Measurements from ENCODE around the gene THOC7. TPM values are rescaled to one million over a fixed set of nuclear protein-coding genes. Genes with fewer than 3 reads are reported as not detected.

THOC7 gene
- total and polyA plus RNA-seq, 7 donors, result 61.0 to 102 (median 76.9) TPM

DNA sequence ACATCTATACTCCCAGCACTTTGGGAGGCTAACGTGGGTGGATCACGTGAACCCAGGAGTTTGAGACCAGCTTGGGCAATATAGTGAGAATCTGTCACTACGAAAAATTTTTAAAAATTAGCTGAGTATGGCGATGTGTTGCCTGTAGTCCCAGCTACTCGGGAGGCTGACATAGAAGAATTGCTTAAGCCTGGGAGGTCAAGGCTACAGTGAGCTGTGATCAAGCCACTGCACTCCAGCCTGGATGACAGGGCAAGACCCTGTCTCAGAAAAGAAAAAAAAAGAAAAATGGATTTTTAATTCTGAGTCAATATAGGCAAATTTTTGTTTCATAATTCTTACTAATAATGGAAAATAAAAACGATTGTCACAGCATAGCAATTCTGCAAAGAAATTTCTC, 31.2 kb downstream of the THOC7 start:
- no peaks in the 10 kb centered on the region for H3K27me3 ChIP-seq (ENCODE audit: insufficient read depth in 3 of 3, low read length in 2 of 3)
- intact Hi-C loops (cut with DNase I), result no loop called here
- H3K4me3 ChIP-seq, result no peak overlapping the region
- no peak for DNase-seq
- WGBS, 3 donors, result 90 to 92% (median 91%) methylated on average over 6 of the region's 6 CpGs
- no peaks in the 10 kb centered on the region for H3K9me3 ChIP-seq
- H3K27ac ChIP-seq, result no peak overlapping the region
- peaks cover 3 to 91% of the 10 kb centered on the region in 2 donors for H3K36me3 ChIP-seq (ENCODE audit: insufficient read depth in 1 of 2, low read depth in 1 of 2)
- TF ChIP-seq, protein P1, sequence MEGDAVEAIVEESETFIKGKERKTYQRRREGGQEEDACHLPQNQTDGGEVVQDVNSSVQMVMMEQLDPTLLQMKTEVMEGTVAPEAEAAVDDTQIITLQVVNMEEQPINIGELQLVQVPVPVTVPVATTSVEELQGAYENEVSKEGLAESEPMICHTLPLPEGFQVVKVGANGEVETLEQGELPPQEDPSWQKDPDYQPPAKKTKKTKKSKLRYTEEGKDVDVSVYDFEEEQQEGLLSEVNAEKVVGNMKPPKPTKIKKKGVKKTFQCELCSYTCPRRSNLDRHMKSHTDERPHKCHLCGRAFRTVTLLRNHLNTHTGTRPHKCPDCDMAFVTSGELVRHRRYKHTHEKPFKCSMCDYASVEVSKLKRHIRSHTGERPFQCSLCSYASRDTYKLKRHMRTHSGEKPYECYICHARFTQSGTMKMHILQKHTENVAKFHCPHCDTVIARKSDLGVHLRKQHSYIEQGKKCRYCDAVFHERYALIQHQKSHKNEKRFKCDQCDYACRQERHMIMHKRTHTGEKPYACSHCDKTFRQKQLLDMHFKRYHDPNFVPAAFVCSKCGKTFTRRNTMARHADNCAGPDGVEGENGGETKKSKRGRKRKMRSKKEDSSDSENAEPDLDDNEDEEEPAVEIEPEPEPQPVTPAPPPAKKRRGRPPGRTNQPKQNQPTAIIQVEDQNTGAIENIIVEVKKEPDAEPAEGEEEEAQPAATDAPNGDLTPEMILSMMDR (IDR thresholded peaks at IDR 0.05), result no peak
- no peak for ATAC-seq
- H3K4me1 ChIP-seq, result no peaks in the 10 kb centered on the region

DNA sequence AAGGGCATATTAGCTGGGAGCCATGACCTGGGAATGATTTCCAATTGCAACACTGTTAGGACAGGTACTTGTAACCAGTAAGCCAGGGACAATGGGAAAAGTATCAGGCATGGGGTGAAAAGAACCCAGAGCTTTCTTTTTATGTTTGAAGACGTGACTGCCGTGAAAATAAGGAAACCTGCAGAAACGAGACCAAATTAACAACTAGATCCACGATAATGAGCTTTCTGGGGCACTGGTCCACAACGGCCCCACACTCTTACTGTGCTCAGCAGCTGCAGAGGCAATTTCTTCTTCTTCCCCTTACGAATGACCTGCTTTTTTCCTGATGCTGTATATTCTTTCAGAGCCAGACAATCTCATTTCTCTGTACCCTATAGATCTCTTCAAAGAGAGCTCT, 33.1 kb downstream of the THOC7 start:
- intact Hi-C loops (cut with DNase I), result no loop called here
- peaks cover 3 to 91% of the 10 kb centered on the region in 2 donors for H3K36me3 ChIP-seq (ENCODE audit: insufficient read depth in 1 of 2, low read depth in 1 of 2)

DNA sequence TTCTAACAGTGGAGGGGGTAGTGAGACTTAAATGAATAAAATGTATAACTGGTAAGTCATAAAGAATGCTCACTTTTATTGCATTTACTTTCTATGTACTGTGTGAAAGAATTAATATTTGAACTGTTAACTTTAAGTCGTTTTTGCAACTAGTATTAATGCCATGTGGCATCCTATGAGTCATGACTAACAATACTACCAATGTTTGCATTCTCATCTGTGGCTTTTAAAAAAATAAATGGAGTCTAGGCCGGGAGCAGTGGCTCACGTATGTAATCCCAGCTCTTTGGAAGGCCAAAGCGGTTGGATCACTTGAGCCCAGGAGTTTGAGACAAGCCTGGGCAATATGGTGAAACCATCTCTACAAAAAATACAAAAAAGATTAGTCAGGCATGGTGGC, 39.3 kb downstream of the THOC7 start:
- H3K27ac ChIP-seq, result no peak overlapping the region
- TF ChIP-seq, protein P1 (IDR thresholded peaks at IDR 0.05), result no peak
- no peaks in the 10 kb centered on the region for H3K27me3 ChIP-seq (ENCODE audit: insufficient read depth in 3 of 3, low read length in 2 of 3)
- no peaks in the 10 kb centered on the region for H3K9me3 ChIP-seq
- no peaks in the 10 kb centered on the region for H3K4me1 ChIP-seq
- WGBS, 3 donors, result 87 to 89% (median 87%) methylated on average over 4 of the region's 4 CpGs
- ATAC-seq (no peak), DNase-seq (no peak)
- H3K4me3 ChIP-seq, result no peak overlapping the region
- H3K36me3 ChIP-seq (ENCODE audit: insufficient read depth in 1 of 2, low read depth in 1 of 2), result peaks cover 0 to 37% of the 10 kb centered on the region in 2 donors
- intact Hi-C loops (cut with DNase I), result no loop called here

More for the DNA sequence above, 33.1 kb downstream of the THOC7 start:
- no peak for DNase-seq
- no peak for ATAC-seq
- Histone ChIP-seq H3K27me3 (ENCODE audit: insufficient read depth in 3 of 3, low read length in 2 of 3) (no peaks in the 10 kb centered on the region), H3K4me1 (no peaks in the 10 kb centered on the region), H3K4me3 (no peak overlapping the region), H3K27ac (no peak overlapping the region), H3K9me3 (no peaks in the 10 kb centered on the region)
- TF ChIP-seq, protein P1 (IDR thresholded peaks at IDR 0.05), result no peak
- WGBS, 3 donors, result 93 to 94% (median 94%) methylated on average over 6 of the region's 6 CpGs

DNA sequence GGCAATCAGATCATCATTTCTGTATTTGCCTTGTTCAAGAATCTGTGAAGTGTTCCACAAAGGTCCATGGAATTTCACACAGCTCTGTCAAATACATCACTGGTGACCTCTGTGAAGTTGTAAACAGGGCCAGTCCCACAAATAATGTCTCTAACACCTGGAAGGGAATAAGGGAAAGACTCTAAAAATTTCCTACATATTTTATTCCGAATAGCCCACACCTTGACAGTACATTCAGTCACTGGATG, 44.5 kb downstream of the THOC7 start, which contains the start of gene C3orf49:
Gene C3orf49 (plus strand): TSS at position 149 of the 248 bp plus-strand sequence. CDS start 173 bp downstream, outside the sequence.
- Histone ChIP-seq H3K4me1 (no peaks in the 10 kb centered on the region), H3K27ac (no peak within 1 kb of the TSS), H3K9me3 (no peaks in the 10 kb centered on the region), H3K36me3 (ENCODE audit: insufficient read depth in 1 of 2, low read depth in 1 of 2) (peaks cover 0 to 5% of the 10 kb centered on the region in 2 donors), H3K4me3 (no peak within 1 kb of the TSS), H3K27me3 (ENCODE audit: insufficient read depth in 3 of 3, low read length in 2 of 3) (no peaks in the 10 kb centered on the region)
- TF ChIP-seq, protein P1 (IDR thresholded peaks at IDR 0.05), result no peak
- 80 to 92% (median 88%) methylated on average over 1 of the region's 1 CpG for WGBS, 3 donors
- ATAC-seq, result no peak
- intact Hi-C loops (cut with DNase I), result loop anchor here (2.0 to 10.0 kb wide), 3 partner anchors 468 to 1202 kb away; no protein-coding TSS in a partner anchor
- DNase-seq, result no peak
